Measurements from ENCODE around the gene EDA. TPM values are rescaled to one million over a fixed set of nuclear protein-coding genes. Genes with fewer than 3 reads are reported as not detected.

EDA gene
- total RNA-seq, 1 experiment from 2014 or later: 0.98 TPM

GRCh38 chrX:69807400-69807799 lies 191.5 kb downstream of the EDA start:
- H3K36me3 Mint-ChIP-seq (ENCODE audit: insufficient read depth, unreplicated experiment): no peaks in the 10 kb centered on the region
- no TSS peak for BruUV-seq (replicated peaks)
- Histone ChIP-seq H3K4me1 (no peaks in the 10 kb centered on the region), H3K9me3 (no peaks in the 10 kb centered on the region), H3K4me3 (ENCODE audit: low read depth, low read length) (no peak overlapping the region), H3K36me3 (ENCODE audit: control insufficient read depth, insufficient read depth, low read length) (no peaks in the 10 kb centered on the region), H3K27me3 (replicated peaks; ENCODE audit: control insufficient read depth, insufficient read depth, low read length) (no peaks in the 10 kb centered on the region)
- no peak for TF ChIP-seq CTCF (IDR thresholded peaks at IDR 0.05; ENCODE audit: insufficient read depth in 1 of 2, low read depth in 1 of 2, low read length in 1 of 2, severe bottlenecking in 1 of 2, unreplicated experiment in 1 of 2)
- intact Hi-C loops (cut with micrococcal nuclease; ENCODE audit: unreplicated experiment): no loop called here
- no peak for DNase-seq
- ChIA-PET POLR2A (no interaction called here), CTCF (no interaction called here)
- no peaks in the 10 kb centered on the region for H3K9me3 Mint-ChIP-seq (ENCODE audit: unreplicated experiment)
- no peaks in the 10 kb centered on the region for H3K4me1 Mint-ChIP-seq (ENCODE audit: low read depth, unreplicated experiment)
- H3K27ac Mint-ChIP-seq (ENCODE audit: unreplicated experiment): no peak overlapping the region
- H3K27me3 Mint-ChIP-seq (ENCODE audit: insufficient read depth, unreplicated experiment): no peaks in the 10 kb centered on the region
- no peak overlapping the region for H3K4me3 Mint-ChIP-seq (ENCODE audit: unreplicated experiment)

GRCh38 chrX:69808375-69808774 lies 192.5 kb downstream of the EDA start:
- DNase-seq: no peak
- no peaks in the 10 kb centered on the region for H3K36me3 Mint-ChIP-seq (ENCODE audit: insufficient read depth, unreplicated experiment)
- no peak overlapping the region for H3K27ac Mint-ChIP-seq (ENCODE audit: unreplicated experiment)
- Histone ChIP-seq H3K4me3 (ENCODE audit: low read depth, low read length) (no peak overlapping the region), H3K36me3 (ENCODE audit: control insufficient read depth, insufficient read depth, low read length) (no peaks in the 10 kb centered on the region), H3K4me1 (no peaks in the 10 kb centered on the region), H3K9me3 (no peaks in the 10 kb centered on the region), H3K27me3 (replicated peaks; ENCODE audit: control insufficient read depth, insufficient read depth, low read length) (no peaks in the 10 kb centered on the region)
- intact Hi-C loops (cut with micrococcal nuclease; ENCODE audit: unreplicated experiment): no loop called here
- TF ChIP-seq CTCF (IDR thresholded peaks at IDR 0.05; ENCODE audit: insufficient read depth in 1 of 2, low read depth in 1 of 2, low read length in 1 of 2, severe bottlenecking in 1 of 2, unreplicated experiment in 1 of 2): no peak
- CTCF ChIA-PET: no interaction called here
- no peak overlapping the region for H3K4me3 Mint-ChIP-seq (ENCODE audit: unreplicated experiment)
- no peaks in the 10 kb centered on the region for H3K27me3 Mint-ChIP-seq (ENCODE audit: insufficient read depth, unreplicated experiment)
- POLR2A ChIA-PET: no interaction called here
- H3K4me1 Mint-ChIP-seq (ENCODE audit: low read depth, unreplicated experiment): no peaks in the 10 kb centered on the region
- H3K9me3 Mint-ChIP-seq (ENCODE audit: unreplicated experiment): no peaks in the 10 kb centered on the region
- BruUV-seq (replicated peaks): no TSS peak

- H3K4me3 ChIP-seq (ENCODE audit: low read depth, low read length): no peak overlapping the region
- BruUV-seq (replicated peaks): no TSS peak
- no peaks in the 10 kb centered on the region for H3K4me1 ChIP-seq
- TF ChIP-seq CTCF (IDR thresholded peaks at IDR 0.05; ENCODE audit: insufficient read depth in 1 of 2, low read depth in 1 of 2, low read length in 1 of 2, severe bottlenecking in 1 of 2, unreplicated experiment in 1 of 2): no peak
- Mint-ChIP-seq H3K27ac (ENCODE audit: unreplicated experiment) (no peak overlapping the region), H3K4me3 (ENCODE audit: unreplicated experiment) (no peak overlapping the region), H3K36me3 (ENCODE audit: insufficient read depth, unreplicated experiment) (no peaks in the 10 kb centered on the region), H3K4me1 (ENCODE audit: low read depth, unreplicated experiment) (no peaks in the 10 kb centered on the region), H3K27me3 (ENCODE audit: insufficient read depth, unreplicated experiment) (no peaks in the 10 kb centered on the region), H3K9me3 (ENCODE audit: unreplicated experiment) (no peaks in the 10 kb centered on the region)
- no peaks in the 10 kb centered on the region for H3K9me3 ChIP-seq
- no peak for DNase-seq
- POLR2A ChIA-PET: no interaction called here
- no peaks in the 10 kb centered on the region for H3K27me3 ChIP-seq (replicated peaks; ENCODE audit: control insufficient read depth, insufficient read depth, low read length)
- H3K36me3 ChIP-seq (ENCODE audit: control insufficient read depth, insufficient read depth, low read length): no peaks in the 10 kb centered on the region
- CTCF ChIA-PET: no interaction called here
- intact Hi-C loops (cut with micrococcal nuclease; ENCODE audit: unreplicated experiment): no loop called here
Measured at GRCh38 chrX:69813677-69814076, 197.8 kb downstream of the EDA start.

Measured in Caco-2 (cell line).